GM23248 (cell line): ENCODE results near the gene UGT2A3.

Experiments
- EZH2 ChIP-seq: fragments of 200-600 bp; sonication (generic); IDR thresholded peaks from 2 replicates; pipeline ENCODE4 v1.6.1; 2018; ENCODE audit warnings: antibody characterized with exemption, mild to moderate bottlenecking; ENCODE audit not compliant: insufficient read depth, poor library complexity, severe bottlenecking
- EZH2phosphoT487 ChIP-seq: fragments of 200-600 bp; sonication (generic); IDR thresholded peaks from 2 replicates; pipeline ENCODE4 v1.6.1; 2018; ENCODE audit warnings: antibody characterized with exemption, moderate library complexity, mild to moderate bottlenecking, low read depth; ENCODE audit not compliant: insufficient read depth

DNA sequence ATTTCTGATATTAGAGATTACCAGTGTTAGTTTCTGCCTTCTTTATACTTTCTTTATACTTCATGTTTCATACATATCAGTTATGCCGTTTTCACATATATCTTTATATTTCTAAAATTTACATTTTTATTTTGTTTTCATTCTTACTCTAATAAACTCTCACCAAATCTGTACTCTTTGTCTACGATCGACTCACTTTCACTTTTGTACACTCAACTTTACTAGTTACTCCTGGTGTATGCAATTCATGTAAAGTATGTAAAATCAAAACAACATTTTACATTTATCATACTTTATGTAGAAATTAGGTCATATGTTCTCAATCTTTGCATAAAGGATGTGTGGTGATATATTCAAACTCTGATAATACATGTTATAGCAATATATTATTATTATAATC, 59.9 kb downstream of the UGT2A3 start:
- TF ChIP-seq EZH2: no peak
- no peak for TF ChIP-seq EZH2phosphoT487
